Measurements from ENCODE around the gene COX20. TPM values are rescaled to one million over a fixed set of nuclear protein-coding genes. Genes with fewer than 3 reads are reported as not detected.
A peak's percentile ranks its signal among the peaks of the same experiment; 100 is the strongest.

COX20 gene
- total and polyA plus RNA-seq, 2 of the 13 experiments (the other 11 are each of a cell fraction or from before 2014, with no cell fraction given): 34.4 to 95.8 TPM

DNA sequence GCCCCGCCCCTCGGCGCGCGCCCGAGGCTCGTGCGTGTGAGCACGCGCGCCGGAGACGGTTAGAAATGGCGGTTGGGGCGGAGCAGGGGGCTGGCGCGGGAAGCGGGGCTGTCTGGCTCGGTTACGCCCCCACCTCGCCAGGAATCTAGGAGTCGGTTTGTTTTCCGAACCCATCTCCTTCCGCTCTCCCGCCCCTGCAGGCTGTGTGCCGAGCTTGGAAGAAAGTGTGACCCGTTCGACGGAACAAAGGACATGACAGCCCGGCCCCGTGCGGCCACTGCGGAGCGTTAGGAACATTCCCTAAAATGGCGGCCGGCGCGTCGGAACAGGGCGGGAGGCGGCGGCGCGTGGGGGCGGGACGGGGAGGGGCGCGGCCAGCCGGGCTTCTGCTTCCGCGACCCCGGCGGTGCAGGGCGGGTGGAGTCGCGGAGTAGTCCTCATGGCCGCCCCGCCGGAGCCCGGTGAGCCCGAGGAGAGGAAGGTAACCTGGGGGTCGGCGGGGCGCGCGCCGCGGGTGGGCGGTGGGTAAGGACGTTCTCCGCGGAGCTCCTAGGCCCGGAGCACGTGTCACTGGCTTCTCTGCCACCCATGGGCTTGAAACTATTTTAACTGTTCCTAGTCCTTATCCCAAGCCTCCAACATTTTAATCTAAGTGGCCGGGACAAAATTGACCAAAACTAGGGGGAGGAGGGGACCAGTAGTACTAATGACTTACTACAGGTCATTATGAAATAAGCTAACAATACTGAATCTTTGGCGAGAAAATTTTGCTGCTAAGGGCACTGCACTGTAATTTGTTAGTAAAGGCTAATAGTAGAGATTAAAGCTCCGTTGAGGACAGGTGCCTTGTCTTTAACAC lies at the start of gene COX20 (continued):
- TF ChIP-seq SOX6 (IDR thresholded peaks at IDR 0.05): no peak
- no peak; the same call in 1 of the 2 replicates for TF ChIP-seq SOX6 (CRISPR knock-in tag; IDR thresholded peaks at IDR 0.05)
- TF ChIP-seq, protein P1, sequence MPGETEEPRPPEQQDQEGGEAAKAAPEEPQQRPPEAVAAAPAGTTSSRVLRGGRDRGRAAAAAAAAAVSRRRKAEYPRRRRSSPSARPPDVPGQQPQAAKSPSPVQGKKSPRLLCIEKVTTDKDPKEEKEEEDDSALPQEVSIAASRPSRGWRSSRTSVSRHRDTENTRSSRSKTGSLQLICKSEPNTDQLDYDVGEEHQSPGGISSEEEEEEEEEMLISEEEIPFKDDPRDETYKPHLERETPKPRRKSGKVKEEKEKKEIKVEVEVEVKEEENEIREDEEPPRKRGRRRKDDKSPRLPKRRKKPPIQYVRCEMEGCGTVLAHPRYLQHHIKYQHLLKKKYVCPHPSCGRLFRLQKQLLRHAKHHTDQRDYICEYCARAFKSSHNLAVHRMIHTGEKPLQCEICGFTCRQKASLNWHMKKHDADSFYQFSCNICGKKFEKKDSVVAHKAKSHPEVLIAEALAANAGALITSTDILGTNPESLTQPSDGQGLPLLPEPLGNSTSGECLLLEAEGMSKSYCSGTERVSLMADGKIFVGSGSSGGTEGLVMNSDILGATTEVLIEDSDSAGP (CRISPR knock-in tag; IDR thresholded peaks at IDR 0.05; ENCODE audit: borderline replicate concordance): peak; percentile 37
- peak; percentile 65 for TF ChIP-seq ZNF777 (CRISPR knock-in tag; IDR thresholded peaks at IDR 0.05)
- TF ChIP-seq ZNF550 (CRISPR knock-in tag; IDR thresholded peaks at IDR 0.05; ENCODE audit: borderline replicate concordance): no peak; the same call in 1 of the 2 replicates
- TF ChIP-seq, protein P2, sequence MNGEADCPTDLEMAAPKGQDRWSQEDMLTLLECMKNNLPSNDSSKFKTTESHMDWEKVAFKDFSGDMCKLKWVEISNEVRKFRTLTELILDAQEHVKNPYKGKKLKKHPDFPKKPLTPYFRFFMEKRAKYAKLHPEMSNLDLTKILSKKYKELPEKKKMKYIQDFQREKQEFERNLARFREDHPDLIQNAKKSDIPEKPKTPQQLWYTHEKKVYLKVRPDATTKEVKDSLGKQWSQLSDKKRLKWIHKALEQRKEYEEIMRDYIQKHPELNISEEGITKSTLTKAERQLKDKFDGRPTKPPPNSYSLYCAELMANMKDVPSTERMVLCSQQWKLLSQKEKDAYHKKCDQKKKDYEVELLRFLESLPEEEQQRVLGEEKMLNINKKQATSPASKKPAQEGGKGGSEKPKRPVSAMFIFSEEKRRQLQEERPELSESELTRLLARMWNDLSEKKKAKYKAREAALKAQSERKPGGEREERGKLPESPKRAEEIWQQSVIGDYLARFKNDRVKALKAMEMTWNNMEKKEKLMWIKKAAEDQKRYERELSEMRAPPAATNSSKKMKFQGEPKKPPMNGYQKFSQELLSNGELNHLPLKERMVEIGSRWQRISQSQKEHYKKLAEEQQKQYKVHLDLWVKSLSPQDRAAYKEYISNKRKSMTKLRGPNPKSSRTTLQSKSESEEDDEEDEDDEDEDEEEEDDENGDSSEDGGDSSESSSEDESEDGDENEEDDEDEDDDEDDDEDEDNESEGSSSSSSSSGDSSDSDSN (CRISPR knock-in tag; IDR thresholded peaks at IDR 0.05): peak; percentile 78
- TF ChIP-seq STAG1 (CRISPR knock-in tag; IDR thresholded peaks at IDR 0.05): no peak
- TF ChIP-seq, protein P3, sequence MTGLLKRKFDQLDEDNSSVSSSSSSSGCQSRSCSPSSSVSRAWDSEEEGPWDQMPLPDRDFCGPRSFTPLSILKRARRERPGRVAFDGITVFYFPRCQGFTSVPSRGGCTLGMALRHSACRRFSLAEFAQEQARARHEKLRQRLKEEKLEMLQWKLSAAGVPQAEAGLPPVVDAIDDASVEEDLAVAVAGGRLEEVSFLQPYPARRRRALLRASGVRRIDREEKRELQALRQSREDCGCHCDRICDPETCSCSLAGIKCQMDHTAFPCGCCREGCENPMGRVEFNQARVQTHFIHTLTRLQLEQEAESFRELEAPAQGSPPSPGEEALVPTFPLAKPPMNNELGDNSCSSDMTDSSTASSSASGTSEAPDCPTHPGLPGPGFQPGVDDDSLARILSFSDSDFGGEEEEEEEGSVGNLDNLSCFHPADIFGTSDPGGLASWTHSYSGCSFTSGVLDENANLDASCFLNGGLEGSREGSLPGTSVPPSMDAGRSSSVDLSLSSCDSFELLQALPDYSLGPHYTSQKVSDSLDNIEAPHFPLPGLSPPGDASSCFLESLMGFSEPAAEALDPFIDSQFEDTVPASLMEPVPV (CRISPR knock-in tag; IDR thresholded peaks at IDR 0.05): no peak; the same call in 1 of the 2 replicates
- TF ChIP-seq RFXANK (CRISPR knock-in tag; IDR thresholded peaks at IDR 0.05): no peak; the same call in 1 of the 2 replicates
- peak; percentile 64; the same call in 1 of the 2 replicates for TF ChIP-seq ZNF724P (CRISPR knock-in tag; IDR thresholded peaks at IDR 0.05; ENCODE audit: borderline replicate concordance)
- no peak; the same call in 1 of the 2 replicates for TF ChIP-seq REPIN1 (CRISPR knock-in tag; IDR thresholded peaks at IDR 0.05; ENCODE audit: borderline replicate concordance, low read depth)
- TF ChIP-seq ZNF546 (CRISPR knock-in tag; conservative IDR thresholded peaks at IDR 0.05): no peak
- TF ChIP-seq AGO2 (optimal IDR thresholded peaks at IDR 0.05; ENCODE audit: low read depth, low read length): peak; percentile 88
- TF ChIP-seq RELA (CRISPR knock-in tag; IDR thresholded peaks at IDR 0.05): 0 out of 2 replicates have a peak, but pooled peaks have one; percentile 48
- no peak for TF ChIP-seq ZFYVE20 (CRISPR knock-in tag; IDR thresholded peaks at IDR 0.05; ENCODE audit: borderline replicate concordance, low read depth)
- TF ChIP-seq MIER2 (CRISPR knock-in tag; IDR thresholded peaks at IDR 0.05): no peak
- peak; percentile 84; the same call in 1 of the 2 replicates for TF ChIP-seq ZSCAN31 (CRISPR knock-in tag; IDR thresholded peaks at IDR 0.05; ENCODE audit: low read depth)
- TF ChIP-seq SUZ12 (IDR thresholded peaks at IDR 0.05; ENCODE audit: low read depth, low read length): no peak
- TF ChIP-seq ZNF841 (CRISPR knock-in tag; IDR thresholded peaks at IDR 0.05; ENCODE audit: borderline replicate concordance): 0 out of 2 replicates have a peak, but pooled peaks have one; percentile 64
- no peak for TF ChIP-seq EHMT2 (IDR thresholded peaks at IDR 0.05; ENCODE audit: borderline replicate concordance, low read depth, low read length)
- 0 out of 2 replicates have a peak, but pooled peaks have one; percentile 28 for TF ChIP-seq SP2 (CRISPR knock-in tag; IDR thresholded peaks at IDR 0.05)
- TF ChIP-seq ZFP41 (CRISPR knock-in tag; IDR thresholded peaks at IDR 0.05; ENCODE audit: borderline replicate concordance): peak; percentile 71; the same call in 1 of the 2 replicates
- TF ChIP-seq SIX4 (CRISPR knock-in tag; IDR thresholded peaks at IDR 0.05): no peak; the same call in 1 of the 2 replicates
- no peak for TF ChIP-seq ZNF354B (CRISPR knock-in tag; IDR thresholded peaks at IDR 0.05)
- 0 out of 2 replicates have a peak, but pooled peaks have one; percentile 17 for TF ChIP-seq SIX1 (CRISPR knock-in tag; IDR thresholded peaks at IDR 0.05; ENCODE audit: borderline replicate concordance)

All from HepG2 (cell line).